Measurements from ENCODE around the gene VLDLR. TPM values are rescaled to one million over a fixed set of nuclear protein-coding genes. Genes with fewer than 3 reads are reported as not detected.

Gene VLDLR
- total and polyA plus RNA-seq, 2 of the 8 experiments (the other 6 are each of a cell fraction or from before 2014, with no cell fraction given): 24.2 to 49.1 TPM

DNA sequence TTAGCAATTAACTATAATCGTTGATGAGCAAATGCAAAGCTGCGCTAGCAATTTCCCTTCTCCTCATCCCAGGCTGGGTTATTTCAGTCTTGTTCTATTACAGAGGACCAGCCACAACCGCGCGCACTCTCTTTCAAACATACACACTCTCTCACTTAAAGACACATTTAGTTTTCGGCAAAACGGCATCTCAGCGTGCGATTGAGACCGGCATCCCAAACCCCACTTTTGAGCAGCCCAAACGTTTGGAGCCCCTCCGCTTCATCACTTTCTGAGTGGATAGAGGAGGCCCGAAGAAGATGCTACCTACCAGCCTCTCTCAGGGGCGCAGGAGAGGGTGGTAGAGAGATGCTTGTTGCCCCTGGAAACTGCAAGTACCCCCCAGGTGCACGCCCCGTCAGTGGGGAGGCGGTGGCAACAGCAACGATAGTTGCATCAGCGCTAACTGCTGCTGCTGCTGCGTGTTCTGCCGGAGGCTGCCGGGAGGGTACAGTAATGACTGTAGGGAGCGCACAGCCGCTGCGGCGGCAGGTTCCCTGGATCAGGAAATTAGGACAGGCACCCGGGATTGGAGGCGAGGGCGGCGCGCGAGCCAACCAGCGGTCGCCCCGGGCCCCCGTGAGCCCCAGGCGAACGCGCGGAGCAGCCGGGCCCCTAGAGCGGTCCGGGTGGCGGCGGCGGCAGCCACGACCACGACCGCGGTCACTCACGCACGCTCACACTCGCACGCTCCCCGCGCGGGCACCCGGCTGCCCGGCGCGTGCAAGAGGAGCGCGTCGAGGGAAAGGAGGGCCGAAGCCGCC is 467 bp upstream of the VLDLR start:
- no peak overlapping the region for H3K56ac ChIP-seq (replicated peaks; ENCODE audit: insufficient read length, low read depth, low read length)
- peaks cover 6% of the 10 kb centered on the region; the same call in 1 of the 2 replicates for H3K79me1 ChIP-seq (ENCODE audit: low read depth, low read length)
- 4% methylated on average over 38 of the region's 66 CpGs; no CpG with 5 or more reads in 1 of the 2 experiments for WGBS, 2 experiments (ENCODE audit: extremely low coverage in 1 of 2, insufficient coverage in 1 of 2, insufficient read length in 1 of 2, insufficient replicate concordance in 2 of 2, low coverage in 1 of 2, low lambda C conversion rate in 2 of 2, missing lambda C conversion rate in 1 of 2)
- peaks cover 15% of the 10 kb centered on the region; the same call in 1 of the 2 replicates for H3K23me2 ChIP-seq (ENCODE audit: low read depth, low read length)
- H2AK5ac ChIP-seq (ENCODE audit: low read depth, low read length): no peak overlapping the region
- H4K5ac ChIP-seq (ENCODE audit: insufficient read length, low read depth, low read length): peak overlapping the region; percentile 20
- H3K4me1 ChIP-seq (replicated peaks in 1 of 4; ENCODE audit: control insufficient read depth in 3 of 4, insufficient read depth in 4 of 4, low read length in 3 of 4): peaks cover 3 to 19% (median 13%) of the 10 kb centered on the region in 4 experiments
- H3K9me3 ChIP-seq (ENCODE audit: insufficient read depth in 2 of 2, low read depth in 1 of 2, low read length in 1 of 2): no peaks in the 10 kb centered on the region
- peak overlapping the region; percentile 82 for H2BK12ac ChIP-seq (ENCODE audit: low read depth, low read length)
- peaks cover 0 to 7% (median 3%) of the 10 kb centered on the region in 4 experiments; a peak in 4 of 7 replicates for H3K27me3 ChIP-seq (replicated peaks in 1 of 4; ENCODE audit: control insufficient read depth in 3 of 4, extremely low read depth in 1 of 4, insufficient read depth in 3 of 4, low read length in 3 of 4)
- peak overlapping the region; percentile 86 for H2BK5ac ChIP-seq (ENCODE audit: low read depth, low read length)
- no peak overlapping the region for H3K23ac ChIP-seq (ENCODE audit: insufficient read length)
- peak overlapping the region; percentile 58 for H2BK120ac ChIP-seq (replicated peaks; ENCODE audit: low read depth, low read length)
- no peaks in the 10 kb centered on the region for H3K36me3 ChIP-seq (ENCODE audit: control insufficient read depth in 2 of 4, insufficient read depth in 4 of 4, low read length in 3 of 4)
- peak overlapping the region; percentile 13 for H3K4ac ChIP-seq (replicated peaks; ENCODE audit: insufficient read length, low read depth, low read length)
- peaks cover 10 to 72% of the 10 kb centered on the region in 2 experiments for H3K79me2 ChIP-seq (ENCODE audit: control insufficient read depth in 1 of 2, insufficient read depth in 2 of 2, low read length in 2 of 2)
- H4K8ac ChIP-seq (ENCODE audit: extremely low read depth, insufficient read depth, low read length): peak overlapping the region; percentile 93; the same call in 1 of the 2 replicates
- peak overlapping the region; percentile 30; the same call in 1 of the 2 replicates for H3K27ac ChIP-seq (ENCODE audit: low read depth, low read length)
- H4K20me1 ChIP-seq (replicated peaks in 1 of 2; ENCODE audit: control insufficient read depth in 1 of 2, insufficient read depth in 2 of 2, low read length in 2 of 2): peaks cover 11 to 14% of the 10 kb centered on the region in 2 experiments
- H3K18ac ChIP-seq (ENCODE audit: extremely low read depth, low read length): peak overlapping the region; percentile 86
- H2BK20ac ChIP-seq (ENCODE audit: low read length): no peak overlapping the region
- 0 out of 2 replicates have a peak overlapping the region, but pooled peaks have one; percentile 5 for H2BK15ac ChIP-seq (ENCODE audit: low read length)
- DNase-seq (ENCODE audit: low read depth in 1 of 2, low spot score in 2 of 2) (peak in 1 of 2 experiments; percentile 86), FAIRE-seq (no peak)
- ChIA-PET POLR2A (ENCODE audit: partially characterized antibody) (interaction anchor here (1.7 to 3.1 kb wide), 3 partner anchors 9 to 18 kb away, joined by 3 to 10 read pairs (median 8); no protein-coding TSS in a partner anchor), CTCF (ENCODE audit: partially characterized antibody) (no interaction called here)
- peak overlapping the region; percentile 57 to 88 (median 65) for H3K9ac ChIP-seq (replicated peaks in 1 of 4; ENCODE audit: extremely low read depth in 1 of 4, low read depth in 3 of 4, low read length in 3 of 4)
- H2AFZ ChIP-seq (ENCODE audit: low read length): peak overlapping the region; percentile 2; the same call in 1 of the 2 replicates
- peak overlapping the region; percentile 59 for H4K91ac ChIP-seq (replicated peaks; ENCODE audit: insufficient read length, low read length)
- H3K14ac ChIP-seq (ENCODE audit: insufficient read length): no peak overlapping the region
- peak overlapping the region; percentile 91 to 94 for H3K4me2 ChIP-seq (ENCODE audit: insufficient read depth in 1 of 2, low read depth in 2 of 2, low read length in 2 of 2)
- peak overlapping the region; percentile 44 to 71 (median 69) for H3K4me3 ChIP-seq (ENCODE audit: extremely low read depth in 1 of 4, insufficient read depth in 2 of 4, low read depth in 3 of 4, low read length in 4 of 4)
- TF ChIP-seq ZNF274 (IDR thresholded peaks at IDR 0.05; ENCODE audit: borderline replicate concordance, extremely low read depth, low read length) (no peak), EGR1 (IDR thresholded peaks at IDR 0.05; ENCODE audit: borderline replicate concordance, low read depth, low read length) (no peak), TAF7 (optimal IDR thresholded peaks at IDR 0.05; ENCODE audit: borderline replicate concordance, low read depth, low read length) (peak; percentile 78), CBX8 (IDR thresholded peaks at IDR 0.05; ENCODE audit: borderline replicate concordance, low read depth, low read length) (no peak), SIX5 (IDR thresholded peaks at IDR 0.05; ENCODE audit: low read depth, low read length) (no peak), SIN3A (conservative IDR thresholded peaks at IDR 0.05 in 1 of 2, IDR thresholded peaks at IDR 0.05 in 1 of 2; ENCODE audit: low read depth in 1 of 2, low read length in 2 of 2) (0 out of 4 replicates have a peak, but pooled peaks of 1 of the 2 experiments have one; percentile 35), TAF1 (IDR thresholded peaks at IDR 0.05; ENCODE audit: low read depth, low read length) (peak; percentile 82), EZH2 (IDR thresholded peaks at IDR 0.05; ENCODE audit: low read depth, low read length, severe bottlenecking) (no peak), RXRA (IDR thresholded peaks at IDR 0.05; ENCODE audit: insufficient read depth, low read depth, low read length) (no peak)
- TF ChIP-seq, protein P1, sequence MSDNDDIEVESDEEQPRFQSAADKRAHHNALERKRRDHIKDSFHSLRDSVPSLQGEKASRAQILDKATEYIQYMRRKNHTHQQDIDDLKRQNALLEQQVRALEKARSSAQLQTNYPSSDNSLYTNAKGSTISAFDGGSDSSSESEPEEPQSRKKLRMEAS (IDR thresholded peaks at IDR 0.05): peak; percentile 86
